GDM1 (cell line): ENCODE data around the gene STEAP3.

Source experiments
- DNase-seq: peaks from one replicate; lab custom pipeline; 2025; lab: John Stamatoyannopoulos, UW

STEAP3 gene

GRCh38 chr2:119248311-119248710 is 24.7 kb downstream of the STEAP3 start:
- DNase-seq = no peak

GRCh38 chr2:119248751-119249150 is 25.1 kb downstream of the STEAP3 start:
- DNase-seq = no peak

- DNase-seq = no peak
Measured at GRCh38 chr2:119249311-119249710, 25.7 kb downstream of the STEAP3 start.

GRCh38 chr2:119249855-119250717 is 26.5 kb downstream of the STEAP3 start:
- DNase-seq = no peak

- DNase-seq = no peak
Measured at GRCh38 chr2:119250718-119251290, 27.2 kb downstream of the STEAP3 start.

GRCh38 chr2:119251652-119252051 is 28.0 kb downstream of the STEAP3 start:
- no peak for DNase-seq

- no peak for DNase-seq
Measured at GRCh38 chr2:119252186-119253113, 28.8 kb downstream of the STEAP3 start.

GRCh38 chr2:119253114-119253702 is 29.6 kb downstream of the STEAP3 start:
- DNase-seq = no peak

GRCh38 chr2:119253760-119254600 is 30.3 kb downstream of the STEAP3 start:
- no peak for DNase-seq

- no peak for DNase-seq
Measured at GRCh38 chr2:119254601-119255080, 31.0 kb downstream of the STEAP3 start.

GRCh38 chr2:119255760-119256581 is 32.3 kb downstream of the STEAP3 start:
- DNase-seq = no peak

GRCh38 chr2:119256582-119256921 is 32.9 kb downstream of the STEAP3 start:
- DNase-seq = no peak

GRCh38 chr2:119257198-119257597 is 33.6 kb downstream of the STEAP3 start:
- DNase-seq = no peak

- DNase-seq = no peak
Measured at GRCh38 chr2:119259296-119259860, 35.7 kb downstream of the STEAP3 start.

- DNase-seq = no peak
Measured at GRCh38 chr2:119260646-119261492, 37.2 kb downstream of the STEAP3 start.

- no peak for DNase-seq
Measured at GRCh38 chr2:119261493-119262225, 38.0 kb downstream of the STEAP3 start.

- no peak for DNase-seq
Measured at GRCh38 chr2:119263025-119263424, 39.4 kb downstream of the STEAP3 start.

- peak; percentile 67 for DNase-seq
Measured at GRCh38 chr2:119263656-119264055, 40.0 kb downstream of the STEAP3 start.
